Measurements from ENCODE around the gene ACAP1.

ACAP1 gene

DNA sequence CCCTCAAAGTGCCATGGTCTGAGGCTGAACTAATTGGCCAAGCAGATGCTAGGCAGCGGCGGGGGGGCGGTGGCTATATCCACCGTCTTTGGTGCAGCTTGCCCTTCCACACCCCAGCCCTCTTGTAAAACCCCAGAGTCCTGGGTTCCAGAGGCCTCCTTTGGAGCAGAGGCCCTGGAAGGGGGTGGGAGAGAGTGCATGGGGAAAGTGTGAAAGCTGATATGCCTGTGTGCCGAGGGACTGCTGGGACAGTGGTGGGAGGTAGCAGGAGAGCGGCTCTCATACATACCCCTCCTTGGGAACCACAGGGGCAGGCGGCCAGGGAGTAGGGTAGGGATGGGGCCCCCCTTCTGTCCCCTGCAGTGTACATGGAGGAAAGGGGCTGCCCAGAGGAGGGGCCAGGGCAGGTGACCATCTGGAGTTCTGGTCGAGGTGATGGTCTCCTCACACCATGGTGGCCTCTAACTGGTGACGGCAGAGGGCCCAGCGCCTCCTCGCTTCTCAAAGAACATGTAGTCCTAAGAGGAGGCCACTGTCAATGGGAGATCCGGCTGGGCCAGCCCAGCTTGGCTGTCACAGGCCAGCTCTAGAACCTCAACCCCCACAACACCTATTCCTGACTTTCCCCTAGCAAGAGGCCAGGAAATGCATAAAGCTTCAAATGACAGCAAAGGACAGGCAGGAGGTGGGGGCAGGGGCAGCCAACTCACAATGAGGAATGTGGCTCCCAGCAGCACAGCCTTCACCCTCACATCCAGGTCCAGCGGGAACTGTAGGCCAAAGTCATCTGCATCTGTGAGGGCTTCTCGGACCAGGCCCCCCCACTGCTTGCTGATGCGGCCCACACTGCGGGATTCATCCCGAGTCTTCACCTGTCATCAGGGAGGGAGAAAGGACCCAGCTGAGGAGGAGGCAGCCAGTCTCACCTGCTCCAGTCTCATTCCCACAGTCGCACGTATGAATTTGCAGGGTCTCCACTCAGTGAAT lies 53.9 kb downstream of the ACAP1 start:
- no peak overlapping the region for H3K4me3 ChIP-seq
- no peaks in the 10 kb centered on the region for H3K36me3 ChIP-seq (ENCODE audit: insufficient read depth, low read length)
- no peak overlapping the region for H3K9ac ChIP-seq (ENCODE audit: insufficient read length)
- no peak overlapping the region for H3K27ac ChIP-seq
- no peak for TF ChIP-seq POLR2AphosphoS5 (IDR thresholded peaks at IDR 0.05; ENCODE audit: borderline replicate concordance, low read depth, low read length)
- no peak for TF ChIP-seq EZH2 (IDR thresholded peaks at IDR 0.05)
- no peak for TF ChIP-seq FOXP2 (optimal IDR thresholded peaks at IDR 0.05; ENCODE audit: control extremely low read depth, extremely low read length, insufficient read depth)
- no peak for DNase-seq (ENCODE audit: low read depth, low spot score)
- H3K9me3 ChIP-seq (ENCODE audit: low read depth, low read length) = no peaks in the 10 kb centered on the region

DNA sequence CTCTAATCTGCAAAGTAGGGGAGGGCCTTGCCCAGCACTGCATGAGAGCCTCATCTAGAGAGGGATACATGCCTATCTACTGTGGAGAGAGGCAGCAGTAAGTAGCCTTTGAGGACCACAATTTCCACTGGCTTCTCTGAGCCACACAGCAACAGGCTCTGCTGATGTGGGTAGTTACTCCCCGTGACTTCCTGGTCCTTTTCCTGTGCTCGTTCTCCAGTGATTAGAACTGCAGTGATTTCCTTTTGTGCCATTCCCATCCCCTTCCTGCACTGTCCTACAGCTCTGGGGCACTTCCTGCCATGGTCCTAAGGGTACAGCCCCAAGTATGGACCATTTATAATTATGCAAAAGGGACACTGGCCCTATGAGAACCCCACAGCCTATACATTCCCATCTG lies 55.0 kb downstream of the ACAP1 start:
- no peak for DNase-seq (ENCODE audit: low read depth, low spot score)
- TF ChIP-seq EZH2 (IDR thresholded peaks at IDR 0.05) = no peak
- TF ChIP-seq POLR2AphosphoS5 (IDR thresholded peaks at IDR 0.05; ENCODE audit: borderline replicate concordance, low read depth, low read length) = no peak
- no peaks in the 10 kb centered on the region for H3K36me3 ChIP-seq (ENCODE audit: insufficient read depth, low read length)
- no peak overlapping the region for H3K27ac ChIP-seq
- no peaks in the 10 kb centered on the region for H3K9me3 ChIP-seq (ENCODE audit: low read depth, low read length)
- no peak overlapping the region for H3K4me3 ChIP-seq
- H3K9ac ChIP-seq (ENCODE audit: insufficient read length) = no peak overlapping the region

DNA sequence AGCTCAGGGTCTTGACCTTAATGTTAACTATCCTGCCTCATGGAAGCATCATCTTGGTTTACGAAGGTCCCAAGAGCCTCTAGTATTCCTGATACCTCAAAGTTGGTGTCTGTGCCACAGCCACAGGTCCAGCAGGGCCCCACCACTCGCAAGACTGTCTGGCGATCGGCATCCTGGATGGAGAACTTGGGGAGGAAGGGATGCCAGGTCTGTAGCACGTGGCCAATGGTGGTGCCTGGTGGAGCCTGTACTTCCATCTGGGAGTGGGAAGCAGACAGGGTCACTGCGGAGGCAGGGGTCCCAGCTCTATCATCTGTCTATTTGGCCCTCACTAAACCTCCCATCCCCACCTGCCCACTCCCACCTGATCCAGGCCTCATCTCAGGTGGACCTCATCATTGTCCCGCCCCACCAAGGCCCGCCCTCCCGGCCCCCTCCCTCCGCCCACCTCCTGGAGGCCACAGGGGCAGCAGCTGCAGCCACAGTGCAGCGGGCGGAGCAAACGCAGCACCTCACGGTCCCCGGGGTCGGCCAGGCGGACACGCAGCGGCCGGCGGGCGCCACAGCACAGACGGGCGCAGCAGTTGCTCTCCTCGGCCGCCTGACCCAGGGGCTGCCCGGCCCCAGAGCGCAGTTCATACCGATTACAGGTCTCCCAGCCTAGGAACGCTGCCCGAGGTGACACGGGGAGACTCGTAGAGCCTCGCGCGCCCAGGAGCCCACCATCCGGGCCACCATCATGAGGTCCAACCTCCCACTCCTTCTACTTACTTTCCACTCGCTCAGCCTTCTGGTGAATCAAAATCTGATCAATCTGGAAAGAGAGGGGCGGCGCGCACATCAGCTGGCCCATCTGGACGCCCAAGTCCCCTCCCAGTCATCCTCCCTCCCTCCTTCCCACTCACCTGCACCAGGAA lies 56.6 kb downstream of the ACAP1 start:
- Histone ChIP-seq H3K27ac (no peak overlapping the region), H3K9me3 (ENCODE audit: low read depth, low read length) (no peaks in the 10 kb centered on the region), H3K4me3 (peak overlapping the region; percentile 89), H3K36me3 (ENCODE audit: insufficient read depth, low read length) (no peaks in the 10 kb centered on the region), H3K9ac (ENCODE audit: insufficient read length) (no peak overlapping the region)
- TF ChIP-seq FOXP2 (optimal IDR thresholded peaks at IDR 0.05; ENCODE audit: control extremely low read depth, extremely low read length, insufficient read depth) (no peak), POLR2AphosphoS5 (IDR thresholded peaks at IDR 0.05; ENCODE audit: borderline replicate concordance, low read depth, low read length) (no peak), EZH2 (IDR thresholded peaks at IDR 0.05) (no peak)
- no peak for DNase-seq (ENCODE audit: low read depth, low spot score)

DNA sequence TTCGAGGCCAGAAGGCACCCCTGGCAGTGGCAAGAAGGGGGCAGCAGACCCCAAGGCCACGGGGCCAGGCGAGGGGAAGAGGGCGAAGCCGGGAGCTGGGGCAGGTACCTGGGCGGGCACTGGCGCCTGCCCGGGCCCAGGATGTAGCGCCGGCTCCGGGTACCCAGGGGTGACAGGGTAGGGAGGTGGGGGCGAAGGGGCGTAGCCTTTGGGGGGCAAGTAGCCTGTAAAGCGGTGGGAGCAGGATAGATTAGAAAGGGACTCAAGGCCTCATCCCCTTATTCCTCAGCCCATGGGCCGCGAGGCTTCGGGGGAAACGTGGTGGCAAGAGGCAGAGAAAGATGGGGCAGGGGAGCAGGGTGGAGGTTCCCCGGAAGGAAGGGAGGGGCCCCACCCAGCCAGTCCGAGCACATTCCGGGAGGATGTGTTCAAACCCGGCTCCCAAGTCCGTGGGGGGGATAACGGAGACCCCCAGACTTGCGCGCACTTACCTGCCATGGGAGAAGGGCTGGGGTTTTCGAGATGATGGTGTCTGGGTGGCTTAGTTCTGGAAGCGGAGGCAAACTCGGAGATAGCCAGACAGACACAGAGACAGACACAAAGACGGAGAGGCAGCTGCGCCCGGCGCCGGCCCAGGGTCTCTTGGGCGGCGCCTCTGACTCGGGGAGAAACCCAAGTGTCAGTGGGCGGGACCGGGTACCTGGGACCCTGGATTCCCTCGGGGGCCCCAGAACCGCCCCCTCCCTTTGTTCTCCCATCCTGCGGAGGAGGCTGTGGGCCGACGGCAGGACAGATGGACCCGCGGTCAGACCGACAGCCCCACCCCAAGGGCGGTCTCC lies 57.5 kb downstream of the ACAP1 start:
- DNase-seq (ENCODE audit: low read depth, low spot score) = no peak
- Histone ChIP-seq H3K36me3 (ENCODE audit: insufficient read depth, low read length) (no peaks in the 10 kb centered on the region), H3K9ac (ENCODE audit: insufficient read length) (peak overlapping the region; percentile 70), H3K4me3 (peak overlapping the region; percentile 89), H3K9me3 (ENCODE audit: low read depth, low read length) (no peaks in the 10 kb centered on the region), H3K27ac (no peak overlapping the region)
- TF ChIP-seq POLR2AphosphoS5 (IDR thresholded peaks at IDR 0.05; ENCODE audit: borderline replicate concordance, low read depth, low read length) = no peak
- no peak for TF ChIP-seq EZH2 (IDR thresholded peaks at IDR 0.05)
- TF ChIP-seq FOXP2 (optimal IDR thresholded peaks at IDR 0.05; ENCODE audit: control extremely low read depth, extremely low read length, insufficient read depth) = no peak

DNA sequence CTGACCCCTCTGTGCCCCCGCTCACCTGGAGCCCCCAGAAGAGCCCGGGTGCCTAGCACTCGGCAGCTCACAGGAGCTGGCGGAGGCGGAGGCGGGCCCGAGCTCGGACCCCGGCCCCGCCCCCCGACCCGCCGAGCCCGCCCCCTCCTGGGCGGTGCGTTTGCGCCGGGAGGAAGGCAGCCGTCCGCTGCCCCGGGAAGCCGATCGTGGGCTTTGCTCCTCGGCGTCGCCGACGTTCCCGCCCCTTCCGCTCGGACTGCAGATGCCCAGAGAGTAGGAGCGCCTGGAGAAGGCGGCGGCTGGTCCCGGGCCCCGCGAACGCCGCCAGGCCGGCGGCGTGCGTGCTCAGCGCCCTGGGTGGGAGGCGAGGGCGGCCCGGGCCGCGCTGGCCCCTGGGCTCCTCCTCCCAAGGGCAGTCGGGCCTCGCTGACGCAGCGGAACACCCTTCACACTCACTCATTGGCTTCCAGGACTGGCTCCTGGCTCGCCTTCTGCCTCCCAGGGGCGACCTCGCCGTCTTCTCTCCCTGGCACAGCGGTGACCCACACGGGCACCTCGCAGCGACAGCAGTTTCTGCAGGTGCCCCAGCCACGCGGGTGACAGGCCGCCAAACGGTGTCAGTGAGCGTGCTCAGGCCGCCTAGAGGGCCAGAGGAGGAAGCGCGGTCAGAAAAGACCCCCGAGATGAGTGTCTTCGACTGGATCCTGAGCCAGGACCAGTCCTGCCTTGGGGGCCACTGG lies 58.3 kb downstream of the ACAP1 start, which contains the start of gene PLSCR3:
PLSCR3 (minus strand) TSS at position 74 of the 740 bp plus-strand sequence. CDS start 415 bp downstream, outside the sequence.
- DNase-seq (ENCODE audit: low read depth, low spot score) = no peak
- Histone ChIP-seq H3K27ac (no peak within 1 kb of the TSS), H3K9me3 (ENCODE audit: low read depth, low read length) (no peaks in the 10 kb centered on the region), H3K36me3 (ENCODE audit: insufficient read depth, low read length) (no peaks in the 10 kb centered on the region), H3K4me3 (peak within 1 kb of the TSS; percentile 89), H3K9ac (ENCODE audit: insufficient read length) (peak within 1 kb of the TSS; percentile 70)
- TF ChIP-seq FOXP2 (optimal IDR thresholded peaks at IDR 0.05; ENCODE audit: control extremely low read depth, extremely low read length, insufficient read depth) (no peak), EZH2 (IDR thresholded peaks at IDR 0.05) (no peak), POLR2AphosphoS5 (IDR thresholded peaks at IDR 0.05; ENCODE audit: borderline replicate concordance, low read depth, low read length) (peak; percentile 35; the same call in 1 of the 2 replicates)

DNA sequence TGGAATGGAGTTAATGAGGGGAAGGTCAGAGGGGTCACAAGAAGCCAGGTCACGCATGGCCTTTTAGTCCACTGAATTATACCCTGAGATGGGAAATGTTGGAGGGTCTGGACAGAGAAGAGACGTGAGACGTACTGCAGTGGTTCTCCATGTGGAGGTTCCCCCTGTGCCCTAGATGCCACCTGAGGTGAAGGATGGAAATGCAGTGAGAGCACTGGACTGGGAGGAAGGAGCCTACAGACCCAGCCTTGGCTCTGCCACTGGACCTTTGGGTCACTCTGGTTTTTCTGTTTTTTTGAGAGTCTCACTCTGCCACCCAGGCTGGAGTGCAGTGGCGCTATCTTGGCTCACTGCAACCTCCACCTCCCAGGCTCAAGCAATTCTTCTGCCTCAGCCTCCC lies 59.8 kb downstream of the ACAP1 start:
- DNase-seq (ENCODE audit: low read depth, low spot score) = no peak
- no peaks in the 10 kb centered on the region for H3K36me3 ChIP-seq (ENCODE audit: insufficient read depth, low read length)
- no peak overlapping the region for H3K4me3 ChIP-seq
- no peak overlapping the region for H3K9ac ChIP-seq (ENCODE audit: insufficient read length)
- no peak overlapping the region for H3K27ac ChIP-seq
- TF ChIP-seq POLR2AphosphoS5 (IDR thresholded peaks at IDR 0.05; ENCODE audit: borderline replicate concordance, low read depth, low read length) (no peak), EZH2 (IDR thresholded peaks at IDR 0.05) (no peak), FOXP2 (optimal IDR thresholded peaks at IDR 0.05; ENCODE audit: control extremely low read depth, extremely low read length, insufficient read depth) (no peak)
- no peaks in the 10 kb centered on the region for H3K9me3 ChIP-seq (ENCODE audit: low read depth, low read length)

DNA sequence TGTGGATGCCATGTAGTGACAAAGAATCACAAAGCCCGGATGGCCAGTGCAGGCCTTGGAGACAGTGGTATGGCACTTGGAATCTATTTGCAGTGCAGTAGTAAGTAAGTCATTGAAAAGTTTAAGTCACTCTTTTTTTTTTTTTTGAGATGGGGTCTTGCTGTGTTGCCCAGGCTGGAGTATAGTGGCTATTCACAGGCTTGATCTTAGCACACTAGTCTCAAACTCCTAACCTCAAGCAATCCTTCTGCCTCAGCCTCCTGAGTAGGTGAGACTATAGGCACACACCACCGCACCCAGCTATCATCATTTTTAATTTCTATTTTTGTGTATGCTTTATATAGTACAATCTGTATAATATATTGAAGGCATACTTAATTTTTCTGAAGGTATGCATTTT lies 62.3 kb downstream of the ACAP1 start:
- Histone ChIP-seq H3K9ac (ENCODE audit: insufficient read length) (no peak overlapping the region), H3K4me3 (no peak overlapping the region), H3K36me3 (ENCODE audit: insufficient read depth, low read length) (no peaks in the 10 kb centered on the region), H3K27ac (no peak overlapping the region), H3K9me3 (ENCODE audit: low read depth, low read length) (no peaks in the 10 kb centered on the region)
- DNase-seq (ENCODE audit: low read depth, low spot score) = no peak
- TF ChIP-seq POLR2AphosphoS5 (IDR thresholded peaks at IDR 0.05; ENCODE audit: borderline replicate concordance, low read depth, low read length) (no peak), EZH2 (IDR thresholded peaks at IDR 0.05) (no peak), FOXP2 (optimal IDR thresholded peaks at IDR 0.05; ENCODE audit: control extremely low read depth, extremely low read length, insufficient read depth) (no peak)

Measured in SK-N-MC (cell line).